A549 (cell line): Measurements from ENCODE around the gene ISG15. TPM values are rescaled to one million over a fixed set of nuclear protein-coding genes. Genes with fewer than 3 reads are reported as not detected.

Experiments used
- ATAC-seq, 2 experiments: fragments of 200-7000 bp in 1 of 2; fragments of >200 bp in 1 of 2; cut with Nextera tagmentation in 1 of 2; cut with Tn5 transposase in 1 of 2; 3 replicates each; pipeline versions ENCODE4 v1.8.0 to v1.9.1; 2018 to 2020; ENCODE audit warnings: mild to moderate bottlenecking in 1 of 2, moderate library complexity in 1 of 2
- CTCF ChIA-PET: fragments of 300-600 bp; sonication (Branson Sonifier 250); formaldehyde crosslinking; extraction: SDS; loops from one replicate; lab custom pipeline; 2021; ENCODE audit warnings: antibody characterized with exemption, inconsistent platforms; lab: Yijun Ruan, JAX
- POLR2A ChIA-PET: fragments of 350-600 bp; formaldehyde crosslinking; extraction: SDS; loops from one replicate; lab custom pipeline; 2021; ENCODE audit warnings: antibody characterized with exemption, inconsistent platforms; lab: Yijun Ruan, JAX
- DNase-seq, 2 experiments: peaks; one replicate each; pipeline versions ENCODE4 v3.0.0 to v3.0.0-alpha.2; 2011 to 2016; ENCODE audit warnings: low read depth in 1 of 2, low spot score in 1 of 2
- FAIRE-seq: peaks from 2 replicates; lab custom pipeline; 2011; peaks lifted over from hg19 to GRCh38; lab: Jason Lieb, UNC
- H3K27ac ChIP-seq, 2 experiments: fragments of >200 bp; sonication (Bioruptor Twin); formaldehyde crosslinking; 3 replicates each; pipeline ENCODE4 v1.5.1; 2016 to 2017
- H3K4me1 ChIP-seq: fragments of >200 bp; sonication (Bioruptor Twin); formaldehyde crosslinking; 3 replicates; pipeline ENCODE4 v1.6.1; 2016
- H3K4me2 ChIP-seq: fragments of >200 bp; sonication (Bioruptor Twin); formaldehyde crosslinking; 3 replicates; pipeline ENCODE4 v1.6.1; 2016
- H3K4me3 ChIP-seq: fragments of >200 bp; sonication (Bioruptor Twin); formaldehyde crosslinking; 3 replicates; pipeline ENCODE4 v1.5.1; 2016
- H3K9me3 ChIP-seq: fragments of >200 bp; sonication (Bioruptor Twin); formaldehyde crosslinking; 3 replicates; pipeline ENCODE4 v1.6.1; 2016
- BHLHE40 ChIP-seq: IDR thresholded peaks from 2 replicates; pipeline ENCODE4 v1.6.1; 2012; ENCODE audit warnings: low read depth, low read length, inconsistent platforms
- CBX2 ChIP-seq: fragments of 200-600 bp; sonication (generic); IDR thresholded peaks from 2 replicates; pipeline ENCODE4 v1.6.1; 2016; ENCODE audit warnings: low read depth, mild to moderate bottlenecking, borderline replicate concordance
- CHD4 ChIP-seq: fragments of 200-600 bp; sonication (generic); IDR thresholded peaks from 2 replicates; pipeline ENCODE4 v1.6.1; 2016; ENCODE audit warnings: antibody characterized with exemption, mild to moderate bottlenecking, borderline replicate concordance
- FOSB ChIP-seq: fragments of 250-450 bp; sonication (Bioruptor Pico); IDR thresholded peaks from 2 replicates; pipeline ENCODE4 v1.5.0; 2020; ENCODE audit warnings: mild to moderate bottlenecking, moderate library complexity
- FOXS1 ChIP-seq: fragments of 250-450 bp; sonication (Bioruptor Pico); IDR thresholded peaks from 2 replicates; pipeline ENCODE4 v1.5.0; 2020; ENCODE audit warnings: mild to moderate bottlenecking, moderate library complexity
- HES2 ChIP-seq: fragments of >200 bp; sonication (Bioruptor Twin); formaldehyde crosslinking; IDR thresholded peaks from 2 replicates; pipeline ENCODE4 v1.6.1; 2016
- HEYL ChIP-seq: fragments of 250-450 bp; sonication (Bioruptor Pico); IDR thresholded peaks from 2 replicates; pipeline ENCODE4 v1.8.0; 2021; ENCODE audit warnings: mild to moderate bottlenecking, moderate library complexity
- HMGXB4 ChIP-seq: fragments of 250-450 bp; sonication (Bioruptor Pico); IDR thresholded peaks from 2 replicates; pipeline ENCODE4 v1.5.0; 2021; ENCODE audit warnings: mild to moderate bottlenecking, moderate library complexity, borderline replicate concordance
- HOXA7 ChIP-seq: fragments of 250-450 bp; sonication (Bioruptor Pico); IDR thresholded peaks from 2 replicates; pipeline ENCODE4 v1.5.0; 2020; ENCODE audit warnings: mild to moderate bottlenecking, moderate library complexity
- KDM1A ChIP-seq: fragments of 200-600 bp; sonication (generic); IDR thresholded peaks from 2 replicates; pipeline ENCODE4 v1.6.1; 2016; ENCODE audit warnings: low read depth, mild to moderate bottlenecking
- MYC ChIP-seq: IDR thresholded peaks from 2 replicates; pipeline ENCODE4 v1.6.1; 2012; ENCODE audit warnings: mild to moderate bottlenecking, inconsistent platforms, low read length, improper control_type of control experiment, borderline replicate concordance
- NPAS2 ChIP-seq: fragments of 250-450 bp; sonication (Bioruptor Pico); IDR thresholded peaks from 2 replicates; pipeline ENCODE4 v1.8.0; 2022; ENCODE audit warnings: mild to moderate bottlenecking, moderate library complexity, borderline replicate concordance
- REST ChIP-seq: fragments of 200-600 bp; sonication (generic); IDR thresholded peaks from 2 replicates; pipeline ENCODE4 v1.6.1; 2016; ENCODE audit warnings: antibody characterized with exemption, mild to moderate bottlenecking, moderate library complexity
- TFCP2L1 ChIP-seq: fragments of 250-450 bp; sonication (Bioruptor Pico); IDR thresholded peaks from 2 replicates; pipeline ENCODE4 v1.5.0; 2021; ENCODE audit warnings: mild to moderate bottlenecking
- TP53 ChIP-seq: fragments of 250-450 bp; sonication (Bioruptor Pico); IDR thresholded peaks from 2 replicates; pipeline ENCODE4 v1.5.0; 2021; ENCODE audit warnings: mild to moderate bottlenecking, moderate library complexity
- WGBS: methylation state at CpG from one replicate; pipeline ENCODE4 v1.1.6; 2017; ENCODE audit errors: missing lambda C conversion rate; 5-methylcytosine and 5-hydroxymethylcytosine counted together
- polyA plus RNA-seq, 4 experiments: library from polyadenylated mRNA; depleted of rRNA in 3 of 4; stranded (reverse); fragments of >200 nt; fragmentation: RNase III in 1 of 4; extraction: RNeasy Plus Mini Kit Qiagen cat#74134 plus additional on column Dnase treatment in 1 of 4; gene quantifications; 2 replicates in 3 of 4; 3 replicates in 1 of 4; pipeline ENCODE4 v1.2.3, GENCODE V29; 2011 to 2017
- TF ChIP-seq, protein P1 (sequence below): fragments of >200 bp; sonication (Bioruptor Twin); formaldehyde crosslinking; IDR thresholded peaks from 3 replicates; pipeline ENCODE4 v1.5.1; 2016
- TF ChIP-seq, protein P2 (sequence below): IDR thresholded peaks from 2 replicates; pipeline ENCODE4 v1.6.1; 2012
- TF ChIP-seq, protein P3 (sequence below): fragments of 150-350 bp; IDR thresholded peaks from 2 replicates; pipeline ENCODE4 v1.6.1; 2014; ENCODE audit warnings: low read depth, mild to moderate bottlenecking, low read length

Gene ISG15
- polyA plus RNA-seq, 2 of the 4 experiments (the other 2 are of a cell fraction), result 4.6 to 11.2 TPM

DNA sequence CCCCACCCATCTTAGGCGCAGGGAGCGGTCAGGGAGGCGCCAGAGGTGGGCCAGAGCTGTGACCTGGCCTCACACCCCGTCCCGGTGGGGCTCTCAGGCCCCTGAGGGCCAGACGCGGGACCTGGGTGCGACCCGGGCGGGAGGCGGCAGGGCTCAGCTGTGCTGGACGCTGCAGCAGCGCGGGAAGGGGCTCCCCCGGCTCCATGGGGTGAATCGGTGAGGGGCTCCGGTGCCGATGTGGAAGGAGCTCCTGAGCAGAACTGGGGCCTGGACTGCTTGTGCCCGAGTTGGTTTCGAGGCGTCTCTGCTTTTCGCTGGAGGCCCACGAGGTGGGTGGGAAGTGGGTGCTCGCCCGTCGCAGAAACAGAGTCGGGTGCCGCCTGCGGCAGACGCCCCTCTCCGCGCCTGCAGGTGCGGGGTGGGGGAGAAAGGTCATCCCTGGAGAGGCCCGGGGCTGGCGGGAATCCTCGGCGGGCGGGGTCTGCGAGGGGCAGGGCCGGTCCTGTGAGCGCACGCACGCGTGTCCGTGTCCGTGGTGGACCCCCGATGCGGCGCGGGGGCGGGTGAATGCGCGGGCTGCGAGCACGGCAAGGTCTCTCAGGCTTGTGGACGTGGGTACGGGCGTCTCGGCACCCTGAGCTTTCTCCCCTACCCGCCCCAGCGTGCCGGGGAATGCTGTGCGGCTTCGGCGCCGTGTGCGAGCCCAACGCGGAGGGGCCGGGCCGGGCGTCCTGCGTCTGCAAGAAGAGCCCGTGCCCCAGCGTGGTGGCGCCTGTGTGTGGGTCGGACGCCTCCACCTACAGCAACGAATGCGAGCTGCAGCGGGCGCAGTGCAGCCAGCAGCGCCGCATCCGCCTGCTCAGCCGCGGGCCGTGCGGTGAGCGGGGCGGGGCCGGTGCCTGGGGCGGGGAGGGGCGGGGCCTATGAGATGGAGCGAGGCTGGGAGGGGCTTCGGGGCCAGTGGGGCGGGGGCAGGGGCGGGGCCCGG is 27.0 kb downstream of the ISG15 start:
- Histone ChIP-seq H3K27ac (peak overlapping the region in 1 of 2 experiments; percentile 74; a peak in 4 of 6 replicates), H3K9me3 (no peaks in the 10 kb centered on the region), H3K4me2 (peak overlapping the region; percentile 51), H3K4me1 (peaks cover 9% of the 10 kb centered on the region)
- FAIRE-seq, result no peak
- CTCF ChIA-PET, result interaction anchor here (0.6 to 4.7 kb wide), 10 partner anchors 15 to 98 kb away, joined by 3 to 32 read pairs (median 6); partner anchors contain the start of gene ISG15
- TF ChIP-seq FOSB (CRISPR knock-in tag), result no peak
- no peak for TF ChIP-seq HES2
- TF ChIP-seq BHLHE40, result no peak
- TF ChIP-seq KDM1A, result no peak
- no peak for TF ChIP-seq MYC
- TF ChIP-seq CBX2, result no peak
- TF ChIP-seq, protein P1, sequence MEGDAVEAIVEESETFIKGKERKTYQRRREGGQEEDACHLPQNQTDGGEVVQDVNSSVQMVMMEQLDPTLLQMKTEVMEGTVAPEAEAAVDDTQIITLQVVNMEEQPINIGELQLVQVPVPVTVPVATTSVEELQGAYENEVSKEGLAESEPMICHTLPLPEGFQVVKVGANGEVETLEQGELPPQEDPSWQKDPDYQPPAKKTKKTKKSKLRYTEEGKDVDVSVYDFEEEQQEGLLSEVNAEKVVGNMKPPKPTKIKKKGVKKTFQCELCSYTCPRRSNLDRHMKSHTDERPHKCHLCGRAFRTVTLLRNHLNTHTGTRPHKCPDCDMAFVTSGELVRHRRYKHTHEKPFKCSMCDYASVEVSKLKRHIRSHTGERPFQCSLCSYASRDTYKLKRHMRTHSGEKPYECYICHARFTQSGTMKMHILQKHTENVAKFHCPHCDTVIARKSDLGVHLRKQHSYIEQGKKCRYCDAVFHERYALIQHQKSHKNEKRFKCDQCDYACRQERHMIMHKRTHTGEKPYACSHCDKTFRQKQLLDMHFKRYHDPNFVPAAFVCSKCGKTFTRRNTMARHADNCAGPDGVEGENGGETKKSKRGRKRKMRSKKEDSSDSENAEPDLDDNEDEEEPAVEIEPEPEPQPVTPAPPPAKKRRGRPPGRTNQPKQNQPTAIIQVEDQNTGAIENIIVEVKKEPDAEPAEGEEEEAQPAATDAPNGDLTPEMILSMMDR, result no peak
- no peak for TF ChIP-seq CHD4
- TF ChIP-seq, protein P2, sequence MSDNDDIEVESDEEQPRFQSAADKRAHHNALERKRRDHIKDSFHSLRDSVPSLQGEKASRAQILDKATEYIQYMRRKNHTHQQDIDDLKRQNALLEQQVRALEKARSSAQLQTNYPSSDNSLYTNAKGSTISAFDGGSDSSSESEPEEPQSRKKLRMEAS, result no peak
- no peak for TF ChIP-seq NPAS2
- TF ChIP-seq HMGXB4 (CRISPR knock-in tag), result no peak
- no peak for TF ChIP-seq TFCP2L1 (CRISPR knock-in tag)
- TF ChIP-seq HOXA7 (CRISPR knock-in tag), result no peak
- TF ChIP-seq FOXS1 (CRISPR knock-in tag), result no peak
- no peak for TF ChIP-seq TP53
- no peak for TF ChIP-seq HEYL
- TF ChIP-seq, protein P3, sequence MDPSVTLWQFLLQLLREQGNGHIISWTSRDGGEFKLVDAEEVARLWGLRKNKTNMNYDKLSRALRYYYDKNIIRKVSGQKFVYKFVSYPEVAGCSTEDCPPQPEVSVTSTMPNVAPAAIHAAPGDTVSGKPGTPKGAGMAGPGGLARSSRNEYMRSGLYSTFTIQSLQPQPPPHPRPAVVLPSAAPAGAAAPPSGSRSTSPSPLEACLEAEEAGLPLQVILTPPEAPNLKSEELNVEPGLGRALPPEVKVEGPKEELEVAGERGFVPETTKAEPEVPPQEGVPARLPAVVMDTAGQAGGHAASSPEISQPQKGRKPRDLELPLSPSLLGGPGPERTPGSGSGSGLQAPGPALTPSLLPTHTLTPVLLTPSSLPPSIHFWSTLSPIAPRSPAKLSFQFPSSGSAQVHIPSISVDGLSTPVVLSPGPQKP, result no peak
- TF ChIP-seq REST, result no peak
- TF ChIP-seq, all 56 proteins: peak for 0
- POLR2A ChIA-PET, result no interaction called here
- no peak overlapping the region for H3K4me3 ChIP-seq
- peak in 1 of 2 experiments; percentile 74 for DNase-seq
- peak; percentile 58 to 79 for ATAC-seq
- WGBS, result 83% methylated on average over 39 of the region's 99 CpGs
